Glutamatergic neuron (in vitro differentiated cells): ENCODE data around the gene CTNNA2. TPM values are rescaled to one million over a fixed set of nuclear protein-coding genes. Genes with fewer than 3 reads are reported as not detected.

ENCODE experiments used
- DNase-seq: peaks from one replicate; pipeline ENCODE4 v3.0.0; 2022
- H3K27ac Mint-ChIP-seq: one replicate; pipeline ENCODE4 v1.8.0; 2020; ENCODE audit warnings: mild to moderate bottlenecking, mixed read lengths, inconsistent platforms; ENCODE audit not compliant: unreplicated experiment
- H3K27me3 Mint-ChIP-seq: one replicate; pipeline ENCODE4 v1.8.0; 2020; ENCODE audit warnings: mild to moderate bottlenecking, moderate library complexity, mixed read lengths, inconsistent platforms; ENCODE audit not compliant: unreplicated experiment
- H3K36me3 Mint-ChIP-seq: one replicate; pipeline ENCODE4 v1.8.0; 2020; ENCODE audit warnings: mild to moderate bottlenecking, mixed read lengths, inconsistent platforms; ENCODE audit not compliant: unreplicated experiment
- H3K4me1 Mint-ChIP-seq: one replicate; pipeline ENCODE4 v1.8.0; 2020; ENCODE audit warnings: mild to moderate bottlenecking, low read depth, mixed read lengths, inconsistent platforms; ENCODE audit not compliant: unreplicated experiment
- H3K4me3 Mint-ChIP-seq: one replicate; pipeline ENCODE4 v1.8.0; 2020; ENCODE audit warnings: mild to moderate bottlenecking, mixed read lengths, inconsistent platforms; ENCODE audit not compliant: unreplicated experiment
- H3K9me3 Mint-ChIP-seq: one replicate; pipeline ENCODE4 v1.8.0; 2020; ENCODE audit warnings: mild to moderate bottlenecking, moderate library complexity, mixed read lengths, inconsistent platforms; ENCODE audit not compliant: unreplicated experiment
- total RNA-seq: library from RNA; stranded (reverse); fragmentation: NEBNext Ultra II Directional; extraction: Animal tissue kit (Norgen Biotek cat#: 25700); gene quantifications from one replicate; pipeline ENCODE4 v1.2.1, GENCODE V29; 2021; ENCODE audit not compliant: unreplicated experiment
- TF ChIP-seq, protein P1 (sequence below): fragments of 200-600 bp; sonication (generic); IDR thresholded peaks from one replicate; pipeline ENCODE4 v1.5.0; 2021; ENCODE audit not compliant: partially characterized antibody, unreplicated experiment

The CTNNA2 gene
- total RNA-seq, 1 donor from 2014 or later, result 76.2 TPM

DNA sequence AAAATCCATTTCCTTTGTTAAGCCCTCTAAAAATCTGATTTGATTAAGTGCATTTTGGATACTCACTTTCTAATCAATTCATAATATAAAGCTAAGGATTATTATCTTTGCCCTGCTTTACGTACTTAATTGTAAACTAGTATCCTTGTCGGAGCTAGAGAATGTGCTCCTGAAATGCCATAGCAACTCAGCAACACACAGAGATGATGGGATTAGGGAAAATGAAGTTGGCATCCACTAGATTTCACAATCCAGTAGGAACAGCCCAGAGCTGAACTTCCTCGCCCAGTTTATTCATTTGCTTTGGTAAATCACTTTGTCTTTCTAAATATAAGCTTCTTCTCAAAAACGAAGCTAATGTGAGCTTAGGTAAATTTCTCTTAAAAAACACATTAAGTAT is 386.3 kb downstream of the CTNNA2 start:
- no peaks in the 10 kb centered on the region for H3K36me3 Mint-ChIP-seq
- peaks cover 2% of the 10 kb centered on the region for H3K27me3 Mint-ChIP-seq
- no peak for DNase-seq
- H3K4me1 Mint-ChIP-seq, result no peaks in the 10 kb centered on the region
- peaks cover 4% of the 10 kb centered on the region for H3K9me3 Mint-ChIP-seq
- H3K27ac Mint-ChIP-seq, result no peak overlapping the region
- H3K4me3 Mint-ChIP-seq, result no peak overlapping the region
- TF ChIP-seq, protein P1, sequence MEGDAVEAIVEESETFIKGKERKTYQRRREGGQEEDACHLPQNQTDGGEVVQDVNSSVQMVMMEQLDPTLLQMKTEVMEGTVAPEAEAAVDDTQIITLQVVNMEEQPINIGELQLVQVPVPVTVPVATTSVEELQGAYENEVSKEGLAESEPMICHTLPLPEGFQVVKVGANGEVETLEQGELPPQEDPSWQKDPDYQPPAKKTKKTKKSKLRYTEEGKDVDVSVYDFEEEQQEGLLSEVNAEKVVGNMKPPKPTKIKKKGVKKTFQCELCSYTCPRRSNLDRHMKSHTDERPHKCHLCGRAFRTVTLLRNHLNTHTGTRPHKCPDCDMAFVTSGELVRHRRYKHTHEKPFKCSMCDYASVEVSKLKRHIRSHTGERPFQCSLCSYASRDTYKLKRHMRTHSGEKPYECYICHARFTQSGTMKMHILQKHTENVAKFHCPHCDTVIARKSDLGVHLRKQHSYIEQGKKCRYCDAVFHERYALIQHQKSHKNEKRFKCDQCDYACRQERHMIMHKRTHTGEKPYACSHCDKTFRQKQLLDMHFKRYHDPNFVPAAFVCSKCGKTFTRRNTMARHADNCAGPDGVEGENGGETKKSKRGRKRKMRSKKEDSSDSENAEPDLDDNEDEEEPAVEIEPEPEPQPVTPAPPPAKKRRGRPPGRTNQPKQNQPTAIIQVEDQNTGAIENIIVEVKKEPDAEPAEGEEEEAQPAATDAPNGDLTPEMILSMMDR, result no peak

DNA sequence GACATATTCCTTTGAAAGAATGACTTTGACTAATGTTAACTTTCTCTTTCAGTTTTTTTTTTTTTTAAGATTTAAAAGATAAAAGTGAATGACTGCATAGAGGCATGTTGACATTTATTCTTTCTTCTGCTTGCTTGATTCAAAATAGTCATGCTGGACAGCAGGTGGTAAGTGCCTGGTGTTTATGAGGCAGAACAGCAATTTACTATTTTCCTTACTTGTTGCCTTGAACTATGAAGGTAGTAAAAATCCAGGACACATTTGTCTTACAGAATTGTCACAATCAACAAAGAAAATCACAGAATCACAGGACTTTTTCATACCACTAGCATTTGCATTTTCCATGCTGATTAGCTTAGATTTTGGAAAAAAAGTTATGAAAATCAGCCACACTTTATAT is 388.3 kb downstream of the CTNNA2 start:
- Mint-ChIP-seq H3K4me1 (peaks cover 2% of the 10 kb centered on the region), H3K4me3 (no peak overlapping the region), H3K9me3 (peaks cover 4% of the 10 kb centered on the region), H3K27ac (no peak overlapping the region), H3K27me3 (peaks cover 2% of the 10 kb centered on the region), H3K36me3 (no peaks in the 10 kb centered on the region)
- DNase-seq, result no peak
- TF ChIP-seq, protein P1, result no peak

DNA sequence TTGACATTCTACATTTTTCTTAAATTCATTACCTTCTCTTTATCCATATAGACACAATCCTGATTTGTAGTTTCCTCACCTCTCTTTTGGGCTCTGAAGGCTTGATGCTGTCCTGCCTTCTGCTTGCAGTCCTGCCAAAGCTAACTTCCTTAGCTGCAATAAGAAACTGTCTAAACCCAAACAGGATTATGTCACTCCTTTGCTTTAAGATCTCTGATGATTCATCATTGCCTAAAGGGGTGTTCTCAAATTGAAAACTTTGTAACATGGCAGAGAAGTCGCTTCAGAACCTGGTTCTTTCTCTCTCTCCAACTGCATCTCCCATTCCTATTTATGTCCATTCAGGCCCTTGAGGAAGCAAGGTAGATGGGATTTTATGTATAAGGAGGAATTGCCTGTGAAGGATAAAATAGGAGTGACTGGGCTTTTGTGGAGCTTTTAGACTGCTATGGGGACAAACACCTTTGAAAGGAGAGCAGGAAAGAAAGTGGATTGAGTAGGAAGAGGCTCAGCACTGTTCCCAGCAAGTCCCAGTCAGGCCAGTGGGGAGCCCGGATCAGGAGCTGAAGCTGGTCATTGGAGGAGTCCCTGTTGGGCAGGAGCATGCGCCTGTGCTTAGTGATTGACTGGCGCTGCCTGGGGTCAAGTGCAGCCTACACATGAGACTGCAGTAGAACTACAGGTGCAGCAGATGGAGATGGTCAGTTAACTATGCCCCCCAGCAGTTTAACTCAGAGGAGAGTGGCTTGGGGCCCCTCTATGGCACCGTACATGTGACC is 390.6 kb downstream of the CTNNA2 start:
- Mint-ChIP-seq H3K4me1 (peaks cover 8% of the 10 kb centered on the region), H3K9me3 (peaks cover 4% of the 10 kb centered on the region), H3K4me3 (no peak overlapping the region), H3K27me3 (peaks cover 2% of the 10 kb centered on the region), H3K36me3 (no peaks in the 10 kb centered on the region), H3K27ac (no peak overlapping the region)
- TF ChIP-seq, protein P1, result no peak
- DNase-seq, result no peak

DNA sequence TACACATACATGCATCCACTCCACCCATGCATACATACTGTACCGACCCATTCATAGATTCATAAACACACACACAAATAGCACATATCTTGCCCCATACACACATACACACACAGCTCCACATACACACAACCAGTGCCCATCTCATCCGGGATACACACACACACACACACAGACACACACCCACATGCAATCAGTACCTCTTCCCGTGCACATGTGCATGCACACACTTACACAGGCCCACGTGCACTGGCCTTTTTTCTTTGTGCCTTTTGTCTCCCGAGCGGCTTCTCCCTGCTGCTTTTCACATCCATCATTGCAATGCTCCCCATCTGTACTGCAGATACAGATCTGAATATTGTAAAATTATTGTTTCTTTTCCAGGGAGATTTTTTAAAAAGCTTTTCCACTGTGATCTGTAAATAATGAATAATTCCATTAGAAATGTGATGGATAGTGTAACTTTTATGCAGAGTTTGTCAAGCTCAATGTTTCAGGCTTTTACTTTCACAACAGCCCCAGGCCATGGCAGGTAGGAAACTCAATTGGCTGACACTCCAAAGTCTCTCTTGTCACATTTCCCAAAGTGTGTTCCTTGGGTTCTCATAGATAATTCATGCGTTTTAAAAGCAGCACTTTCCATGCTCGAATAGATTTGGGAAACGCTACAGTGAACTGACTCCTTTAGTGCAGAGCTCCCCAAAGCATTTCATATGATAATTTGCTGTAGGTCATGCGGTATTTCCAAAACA is 393.5 kb downstream of the CTNNA2 start:
- peaks cover 2% of the 10 kb centered on the region for H3K27me3 Mint-ChIP-seq
- peak overlapping the region; percentile 78 for H3K27ac Mint-ChIP-seq
- H3K36me3 Mint-ChIP-seq, result no peaks in the 10 kb centered on the region
- DNase-seq, result no peak
- H3K4me1 Mint-ChIP-seq, result peaks cover 8% of the 10 kb centered on the region
- H3K9me3 Mint-ChIP-seq, result peaks cover 4% of the 10 kb centered on the region
- TF ChIP-seq, protein P1, result no peak
- no peak overlapping the region for H3K4me3 Mint-ChIP-seq

DNA sequence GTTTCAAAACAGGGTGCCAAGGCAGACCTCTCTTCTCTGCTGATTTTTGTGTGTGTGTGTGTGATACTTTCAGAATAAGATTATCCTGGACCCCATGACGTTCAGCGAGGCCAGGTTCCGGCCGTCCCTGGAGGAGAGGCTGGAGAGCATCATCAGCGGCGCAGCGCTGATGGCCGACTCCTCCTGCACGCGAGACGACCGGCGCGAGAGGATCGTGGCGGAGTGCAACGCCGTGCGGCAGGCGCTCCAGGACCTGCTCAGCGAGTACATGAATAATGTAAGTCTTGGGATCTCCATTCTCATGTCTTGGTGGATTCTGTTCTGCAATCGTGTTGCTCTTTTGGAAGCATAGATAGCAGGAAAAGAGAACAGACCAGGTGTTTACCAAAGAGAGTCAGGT is 396.7 kb downstream of the CTNNA2 start:
- Mint-ChIP-seq H3K27ac (no peak overlapping the region), H3K4me3 (no peak overlapping the region), H3K9me3 (no peaks in the 10 kb centered on the region), H3K4me1 (peaks cover 8% of the 10 kb centered on the region), H3K27me3 (no peaks in the 10 kb centered on the region), H3K36me3 (no peaks in the 10 kb centered on the region)
- TF ChIP-seq, protein P1, result no peak
- no peak for DNase-seq
